T-helper 2 cell (primary cell): ENCODE measurements around the gene MUC5AC.

Source experiments
- DNase-seq, 5 experiments: peaks; one replicate each; pipeline versions ENCODE4 v3.0.0 to v3.0.0-alpha.2; 2012 to 2022

MUC5AC gene

DNA sequence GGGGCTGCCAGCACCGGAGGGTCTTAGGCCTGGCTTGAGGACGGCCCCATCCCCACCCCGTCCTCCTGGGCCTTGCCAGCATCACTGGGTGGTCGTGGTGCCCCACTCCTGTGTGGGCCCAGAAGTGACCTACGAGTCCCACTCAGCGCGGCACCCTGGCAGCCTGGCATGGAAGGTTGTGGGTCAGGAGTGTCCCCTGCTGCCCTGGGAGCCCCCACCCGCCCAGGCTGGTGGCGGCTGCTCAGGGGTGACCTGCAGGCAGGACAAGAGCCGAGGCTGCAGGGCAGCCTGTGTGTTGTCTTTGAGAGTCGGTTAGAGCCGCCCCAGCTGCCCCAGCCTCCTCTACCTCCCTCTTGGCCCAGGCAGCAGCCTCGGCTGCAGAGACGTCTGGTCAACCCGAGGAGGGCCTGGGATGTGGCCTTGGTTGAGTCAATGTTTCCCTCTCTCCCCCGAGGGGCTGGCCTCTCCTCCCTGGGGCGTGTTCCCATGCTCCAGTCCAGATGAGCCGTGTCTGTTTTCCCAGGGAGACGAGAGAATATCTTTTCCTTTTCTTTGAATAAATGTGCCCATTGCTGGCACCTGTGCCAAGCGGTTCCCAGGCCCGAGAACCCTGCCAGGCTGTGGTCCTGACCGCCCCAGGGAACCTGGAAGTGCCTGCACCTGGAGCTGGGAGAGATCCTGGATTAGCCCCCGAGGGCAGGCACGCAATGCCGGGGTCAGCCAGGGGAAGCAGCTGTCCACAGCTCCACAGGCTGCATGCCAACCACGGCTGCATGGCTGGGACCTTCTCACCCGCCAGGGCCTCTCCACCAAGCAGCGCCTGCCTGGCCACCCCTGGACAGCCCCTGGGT, 35.7 kb upstream of the MUC5AC start:
- DNase-seq, result peak in 1 of 5 experiments; percentile 3

DNA sequence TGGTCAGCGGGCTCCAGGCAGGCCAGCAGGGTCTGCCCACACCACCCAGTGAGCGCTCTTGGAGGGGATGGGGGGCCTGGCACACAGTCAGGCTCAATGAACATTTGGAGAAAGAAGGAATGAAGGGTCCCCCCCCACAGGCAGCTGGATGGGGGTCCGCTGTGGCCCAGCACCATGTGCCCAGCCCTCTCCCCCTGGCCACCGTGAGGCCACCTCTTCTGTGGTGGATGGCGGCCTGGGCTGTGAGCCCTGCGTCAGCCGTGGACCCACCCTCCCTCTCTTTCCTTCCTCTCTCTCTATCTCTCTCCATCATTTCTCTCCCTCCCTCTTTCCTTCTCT, 35.1 kb upstream of the MUC5AC start:
- no peak for DNase-seq

- no peak for DNase-seq
Measured at GRCh38 chr11:1123970-1124369, 33.8 kb upstream of the MUC5AC start.

GRCh38 chr11:1125803-1126202, 31.9 kb upstream of the MUC5AC start:
- DNase-seq, result peak in 1 of 5 experiments; percentile 21

DNA sequence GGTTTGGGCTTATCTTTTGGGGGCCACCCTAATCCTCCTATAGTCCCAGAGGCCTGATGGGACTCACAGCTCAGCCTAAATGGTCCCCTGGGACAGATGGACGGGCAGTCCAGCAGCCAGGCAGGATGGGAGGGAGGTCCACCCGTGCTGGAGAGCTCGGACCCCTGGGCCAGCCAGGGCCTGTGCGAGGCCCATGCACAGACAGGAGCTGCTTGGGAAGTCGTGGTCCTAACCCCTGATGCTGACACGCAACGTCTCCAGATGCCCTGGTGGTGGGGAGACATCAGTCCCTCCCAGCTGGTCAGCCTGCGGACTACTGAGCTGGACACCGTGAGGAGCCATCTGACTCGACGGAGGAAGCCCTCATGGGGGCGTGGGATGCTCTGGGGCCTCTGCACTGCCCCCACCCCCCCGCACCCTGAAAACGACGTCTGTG, 31.2 kb upstream of the MUC5AC start:
- DNase-seq, result no peak

- DNase-seq, result no peak
Measured at GRCh38 chr11:1126935-1127663, 30.7 kb upstream of the MUC5AC start.

- DNase-seq, result no peak
Measured at GRCh38 chr11:1127664-1128162, 30.0 kb upstream of the MUC5AC start.

DNA sequence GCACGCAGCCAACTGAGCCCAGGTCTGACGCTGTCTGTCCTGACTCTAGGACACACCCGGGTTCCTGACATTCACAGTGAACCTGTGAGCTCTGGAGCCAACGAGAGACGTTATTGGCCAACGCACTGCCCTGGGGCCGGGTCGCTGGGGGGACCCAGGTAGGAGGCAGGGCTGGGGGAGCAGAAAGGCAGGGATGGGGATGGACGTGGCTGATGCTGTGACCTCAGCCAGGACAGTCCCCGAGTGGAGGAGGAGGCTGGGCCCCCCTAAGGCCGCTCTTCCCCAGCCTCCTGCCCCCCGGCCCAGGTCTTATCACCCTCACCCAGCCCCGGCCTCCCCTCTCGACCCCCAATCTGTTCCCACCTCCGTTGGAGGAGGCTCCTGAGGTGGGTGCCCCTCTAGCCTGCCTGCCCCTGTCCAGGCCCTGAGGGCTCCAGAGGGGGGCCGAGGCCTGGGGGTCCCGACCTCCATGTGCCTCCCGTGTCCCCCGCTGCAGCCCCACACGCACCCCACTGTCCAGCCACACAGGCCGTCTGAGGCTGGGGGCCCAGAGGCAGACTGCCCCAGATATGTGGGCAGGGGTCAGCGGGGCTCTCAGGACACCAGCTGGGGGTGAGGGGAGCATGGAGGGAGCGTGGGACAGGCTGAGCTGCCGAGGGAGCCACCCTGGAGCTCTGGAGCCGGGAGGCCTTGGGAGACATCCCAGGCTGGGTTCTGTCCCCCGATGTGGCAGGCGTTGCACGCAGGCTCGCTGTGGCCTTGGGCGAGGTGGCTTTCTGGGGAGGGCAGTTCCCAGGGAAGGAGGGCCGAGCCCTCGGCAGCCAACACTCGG, 29.2 kb upstream of the MUC5AC start:
- DNase-seq, result no peak

DNA sequence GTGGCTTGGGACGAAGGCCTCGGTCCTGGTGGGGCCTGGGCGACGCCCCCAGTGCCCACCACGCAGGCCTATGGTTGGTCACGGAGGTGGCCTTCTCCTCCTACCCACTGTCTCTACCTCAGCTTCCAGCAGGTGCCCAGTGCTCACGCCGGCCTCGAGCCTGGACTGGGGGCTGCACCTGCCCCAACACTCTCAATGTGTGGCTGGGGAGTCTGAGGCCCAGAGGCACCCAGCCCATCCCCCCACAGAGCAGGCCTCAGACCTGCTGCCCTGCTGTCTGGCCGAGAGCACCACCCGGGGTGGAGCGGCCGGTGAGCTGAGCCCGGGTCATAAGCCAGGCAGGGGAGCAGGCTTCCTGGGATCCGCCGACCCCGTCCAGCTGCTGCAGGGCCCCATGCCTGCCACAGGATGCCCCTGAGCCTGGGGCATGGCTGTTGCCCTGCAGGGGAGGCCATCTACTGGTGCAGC, 28.6 kb upstream of the MUC5AC start:
- no peak for DNase-seq

DNA sequence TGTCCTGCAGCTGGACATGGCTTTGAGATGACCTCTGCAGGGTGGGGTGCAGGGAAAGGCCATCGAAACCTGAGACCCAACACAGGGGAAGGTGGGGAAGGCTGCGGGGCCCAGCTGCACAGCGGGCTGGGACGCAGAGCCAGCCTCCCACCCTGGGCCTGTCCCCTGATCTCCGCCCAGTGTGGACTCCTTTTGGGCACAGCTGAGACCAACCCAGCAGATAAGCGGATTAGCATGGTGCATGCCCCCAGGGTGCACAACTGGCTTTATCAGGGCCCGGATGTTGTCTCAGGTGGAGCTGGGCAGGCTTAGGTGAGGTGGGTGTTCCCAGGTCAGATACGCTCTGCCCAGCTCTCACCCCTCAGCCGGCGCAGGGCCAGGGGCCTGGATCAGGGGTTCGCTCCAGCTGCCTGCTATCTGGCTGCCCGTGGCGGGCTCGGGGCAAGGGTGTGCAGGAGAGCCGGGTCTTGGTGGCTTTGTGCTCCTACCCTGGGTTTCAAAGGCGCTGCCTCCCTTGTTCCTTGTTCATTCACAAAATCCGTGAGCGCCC, 28.1 kb upstream of the MUC5AC start:
- no peak for DNase-seq

DNA sequence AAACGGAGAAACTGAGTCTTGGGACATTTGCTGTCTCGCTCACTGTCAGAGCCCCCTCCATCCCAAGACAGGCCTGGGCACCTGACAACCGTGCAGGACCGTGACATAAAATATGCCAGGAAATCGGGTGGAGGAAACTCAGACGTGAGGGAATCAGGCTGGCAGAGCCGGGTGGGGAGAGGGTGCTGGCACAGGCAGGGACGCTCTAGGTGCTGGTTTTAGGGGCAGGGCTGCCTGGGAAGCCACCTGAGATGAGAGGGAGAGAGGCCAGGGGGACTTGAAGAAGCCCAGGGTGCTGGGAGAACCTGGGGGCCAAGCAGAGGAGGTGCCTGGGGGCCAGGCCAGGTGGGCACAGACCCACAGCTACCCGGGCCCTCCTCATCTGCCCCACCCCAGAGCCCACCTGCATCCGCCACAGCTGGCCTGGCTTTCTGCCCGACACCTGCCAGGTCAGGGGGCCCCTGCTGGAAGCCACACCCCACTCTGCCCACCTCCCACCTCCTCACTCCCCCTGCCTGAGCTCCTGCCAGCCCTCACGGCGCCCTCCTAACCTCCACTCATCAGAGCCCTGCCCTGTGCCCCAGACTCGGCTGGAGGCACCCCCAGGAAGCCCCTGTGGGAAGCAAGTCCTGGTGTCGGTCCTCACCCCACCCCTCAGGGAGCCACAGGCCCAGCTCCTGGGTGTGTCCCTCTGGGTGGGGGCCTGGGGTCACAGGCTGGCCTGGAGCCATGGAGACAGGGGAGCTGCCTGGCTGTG, 27.3 kb upstream of the MUC5AC start:
- no peak for DNase-seq

DNA sequence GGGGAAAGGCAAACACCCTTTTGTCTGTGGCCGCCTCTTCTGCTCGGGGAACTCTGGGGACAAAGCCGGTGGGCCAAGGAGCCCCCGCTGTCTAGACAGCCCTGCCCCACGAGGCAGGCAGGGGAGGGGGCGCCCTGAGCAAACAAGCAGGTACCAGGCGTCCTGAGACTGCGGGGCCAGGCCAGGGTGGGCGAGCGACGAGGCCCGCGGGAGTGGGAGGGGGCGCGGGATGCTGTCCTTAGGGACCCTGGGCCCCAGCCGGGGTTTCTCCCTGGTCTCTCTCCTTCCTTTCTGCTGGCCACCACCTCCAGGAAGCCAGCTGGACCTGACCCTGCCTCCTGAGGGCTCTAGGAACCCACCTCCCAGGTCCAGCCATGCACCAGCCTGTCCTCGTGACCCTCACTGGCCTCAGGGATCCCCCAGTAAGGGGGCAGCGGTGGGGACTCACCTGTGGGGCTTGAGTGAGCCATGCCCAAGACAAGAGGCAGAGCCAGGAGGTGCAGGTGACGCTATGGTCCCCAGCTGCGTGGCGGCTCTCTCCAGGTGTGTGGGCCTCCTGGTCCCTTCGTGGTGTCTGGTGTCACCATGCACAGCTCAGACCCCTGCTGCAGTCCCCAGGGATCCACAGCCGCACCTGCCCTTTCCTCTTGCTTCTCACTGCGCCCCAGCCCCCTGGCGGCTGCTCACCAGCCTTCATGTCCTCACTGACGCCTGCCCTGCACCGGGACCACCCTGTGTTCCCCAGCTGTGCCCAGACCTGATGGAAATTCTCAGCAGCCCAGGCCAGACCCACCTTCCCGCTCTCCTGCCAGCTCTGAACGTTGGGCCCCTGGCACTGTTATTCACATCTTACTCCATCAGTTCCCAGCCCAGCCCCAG, 26.5 kb upstream of the MUC5AC start:
- no peak for DNase-seq

DNA sequence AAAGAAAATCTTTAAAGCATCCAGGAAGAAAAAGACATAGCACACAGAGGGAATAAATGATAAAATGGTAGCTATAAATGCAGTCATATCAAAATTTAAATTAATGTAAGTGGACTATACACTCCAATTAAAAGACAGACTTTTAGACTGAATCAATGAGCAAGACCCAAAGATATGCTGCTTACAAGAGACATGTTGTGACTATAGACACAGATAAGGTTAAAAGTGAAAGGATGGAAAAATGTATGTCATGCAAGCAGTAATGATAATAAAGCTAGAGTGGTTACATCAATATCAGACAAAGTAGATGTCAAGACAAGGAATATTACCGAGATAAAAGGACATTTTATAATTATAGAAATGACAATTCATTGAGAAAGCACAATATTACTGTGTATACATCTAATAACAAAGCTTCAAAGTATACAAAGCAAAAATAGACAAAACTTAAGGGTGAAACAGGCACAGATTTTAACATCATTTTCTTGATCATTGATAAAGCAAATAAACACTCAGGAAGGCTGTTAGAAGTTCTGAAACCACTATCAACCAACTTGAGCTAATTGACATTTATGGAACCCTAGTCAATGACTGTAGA, 22.8 kb upstream of the MUC5AC start:
- no peak for DNase-seq

DNA sequence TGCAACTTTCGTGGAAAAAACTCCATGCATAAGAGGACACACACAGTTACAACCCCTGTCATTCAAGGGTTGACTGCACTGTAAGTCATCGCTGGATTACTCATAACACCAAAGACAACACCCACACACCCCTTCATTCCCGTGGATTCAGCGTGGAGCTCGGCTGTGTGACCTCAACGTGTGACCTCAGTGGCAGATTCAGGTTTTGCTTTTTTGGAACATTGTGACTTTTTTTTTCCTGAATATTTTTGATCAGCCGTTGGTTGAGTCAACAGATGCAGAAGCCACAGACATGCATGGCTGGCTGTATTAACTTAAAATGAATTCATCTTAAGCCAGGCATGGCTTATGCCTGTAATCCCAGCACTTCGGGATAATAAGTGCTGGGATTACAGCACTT, 19.7 kb upstream of the MUC5AC start:
- DNase-seq, result no peak

- DNase-seq, result peak in 1 of 5 experiments; percentile 26
Measured at GRCh38 chr11:1139441-1140083, 18.2 kb upstream of the MUC5AC start.

DNA sequence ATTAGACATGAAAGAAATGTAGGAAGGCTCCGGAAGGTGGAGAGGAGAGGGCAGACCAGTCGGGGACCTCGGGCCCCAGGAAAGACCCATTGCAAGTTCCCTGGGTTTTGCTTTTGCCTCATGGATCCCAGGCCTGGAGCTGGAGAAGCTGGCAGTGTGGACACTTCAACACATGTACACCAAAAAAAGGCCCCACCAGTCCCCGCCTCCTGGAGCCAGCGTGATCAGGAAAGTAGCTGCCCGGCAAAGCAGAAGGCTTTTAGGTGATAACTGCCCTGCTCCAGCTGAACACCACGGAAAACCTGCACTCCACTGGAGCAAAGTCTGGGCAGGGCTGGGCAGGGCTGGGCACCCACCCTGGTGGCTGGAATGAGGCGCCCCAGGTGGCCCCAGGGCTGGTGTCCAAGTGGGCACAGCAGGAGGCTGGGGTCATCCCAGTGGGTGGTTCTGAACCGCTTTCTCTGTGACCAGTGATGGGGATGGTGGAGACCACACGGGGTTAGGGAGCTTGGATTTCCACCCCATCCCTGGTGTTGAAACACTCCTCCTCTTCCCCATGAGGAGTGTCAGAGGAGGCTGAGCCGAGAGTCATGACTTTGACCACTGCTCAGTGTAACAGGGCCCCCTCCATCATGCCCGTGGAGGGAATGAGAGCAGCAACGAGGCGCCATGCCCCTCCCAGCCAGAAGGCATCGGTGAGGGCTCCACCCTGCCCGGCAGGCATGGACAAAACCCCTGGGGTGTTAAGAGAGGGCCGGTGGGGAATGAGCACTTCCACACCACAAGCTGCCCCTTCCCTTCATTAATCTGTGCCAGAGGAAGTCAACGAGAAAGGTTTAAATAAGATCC, 16.9 kb upstream of the MUC5AC start:
- DNase-seq, result no peak

DNA sequence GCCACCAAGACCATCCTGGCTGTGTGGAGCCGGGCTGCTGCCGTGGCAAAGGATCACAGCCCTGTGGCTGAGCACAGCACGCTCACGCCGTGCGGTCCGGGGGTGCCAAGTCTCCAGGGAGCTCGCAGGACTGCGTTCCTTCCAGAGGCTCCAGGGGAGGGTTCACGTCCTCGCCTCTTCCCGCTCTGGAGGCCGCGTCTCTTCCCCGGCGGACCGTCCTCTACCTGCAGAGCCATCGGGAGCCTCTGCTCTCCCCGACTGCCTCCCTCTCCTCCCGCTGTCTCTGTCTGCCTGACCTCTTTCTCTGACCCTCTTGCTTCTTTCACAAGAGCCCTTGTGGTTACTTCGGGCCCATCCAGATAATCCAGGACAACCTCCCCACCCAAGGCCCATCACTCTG, 11.4 kb upstream of the MUC5AC start:
- no peak for DNase-seq

DNA sequence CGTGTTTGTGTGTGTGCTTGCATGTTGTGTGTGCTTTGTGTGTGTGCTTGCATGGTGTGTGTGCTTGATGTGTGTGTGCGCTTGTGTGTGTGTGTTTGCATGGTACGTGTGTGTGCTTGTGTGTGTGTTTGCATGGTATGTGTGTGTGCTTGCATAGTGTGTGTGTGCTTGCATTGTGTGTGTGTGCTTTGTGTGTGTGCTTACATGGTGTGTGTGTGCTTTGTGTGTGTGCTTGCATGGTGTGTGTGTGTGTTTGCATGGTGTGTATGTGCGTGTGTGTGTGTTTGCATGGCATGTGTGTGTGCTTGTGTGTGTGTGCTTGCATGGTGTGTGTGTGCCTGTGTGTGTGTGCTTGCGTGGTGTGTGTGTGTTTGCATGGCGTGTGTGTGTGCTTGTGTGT, 10.0 kb upstream of the MUC5AC start:
- DNase-seq, result no peak

DNA sequence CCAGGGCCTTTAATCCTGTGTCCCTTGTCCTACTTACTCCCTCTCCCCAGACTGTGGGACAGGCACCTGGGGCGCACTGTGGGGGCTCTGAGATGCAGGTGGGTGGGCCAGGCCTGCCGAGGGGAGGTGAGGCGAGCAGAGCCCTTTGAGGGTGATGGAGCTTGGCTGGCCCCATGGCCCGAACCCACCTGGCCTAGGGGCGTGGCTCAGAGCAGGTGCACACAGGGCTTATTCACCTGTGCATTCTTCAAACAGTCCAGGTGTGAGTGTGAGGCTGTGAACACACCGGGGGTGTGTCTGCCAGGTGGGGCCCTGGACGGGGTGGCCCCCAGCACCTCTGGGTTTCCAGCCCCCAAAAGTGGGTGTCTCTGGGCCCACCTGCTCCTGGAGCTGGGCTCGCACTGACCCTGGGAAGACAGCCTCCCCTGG, 9.0 kb upstream of the MUC5AC start:
- no peak for DNase-seq
